Prostate gland (tissue), 2 donors: Measurements from ENCODE around the gene DBX2.

Experiments
- CTCF ChIP-seq, 4 experiments: fragments of 200-600 bp in 2 of 4; fragments of 450-650 bp in 2 of 4; sonication (generic) in 2 of 4; IDR thresholded peaks; 1 replicate in 3 of 4; 2 replicates in 1 of 4; pipeline ENCODE4 v1.5.1; 2016 to 2019; ENCODE audit warnings: antibody characterized with exemption in 4 of 4, mild to moderate bottlenecking in 2 of 4, moderate library complexity in 2 of 4
- POLR2A ChIP-seq: fragments of 450-650 bp; IDR thresholded peaks from one replicate; pipeline ENCODE4 v1.6.1; 2016; ENCODE audit warnings: antibody characterized with exemption, mild to moderate bottlenecking
- POLR2AphosphoS5 ChIP-seq: sonication (generic); formaldehyde crosslinking; IDR thresholded peaks from one replicate; pipeline ENCODE4 v1.6.1; 2017; ENCODE audit warnings: antibody characterized with exemption

GRCh38 chr12:45010059-45010458 is 40.8 kb downstream of the DBX2 start:
- TF ChIP-seq CTCF (IDR thresholded peaks at IDR 0.05) (no peak), POLR2A (no peak), POLR2AphosphoS5 (no peak)
